ENCODE results near the gene ZNF423.

Gene ZNF423

GRCh38 chr16:49855822-49856671 lies at the start of gene ZNF423:
TSS of gene ZNF423 (minus strand) at chr16:49856112. CDS start at chr16:49855774, 338 bp downstream.
- H3K27ac Mint-ChIP-seq: no peak within 1 kb of the TSS
- H3K27me3 Mint-ChIP-seq: peaks cover 24% of the 10 kb centered on the region
- no peaks in the 10 kb centered on the region for H3K9me3 Mint-ChIP-seq (ENCODE audit: low read depth)
- H3K4me1 Mint-ChIP-seq (ENCODE audit: low read depth): peaks cover 10% of the 10 kb centered on the region
- peak within 1 kb of the TSS; percentile 72 for H3K4me3 Mint-ChIP-seq
- H3K36me3 Mint-ChIP-seq: no peaks in the 10 kb centered on the region

DNA sequence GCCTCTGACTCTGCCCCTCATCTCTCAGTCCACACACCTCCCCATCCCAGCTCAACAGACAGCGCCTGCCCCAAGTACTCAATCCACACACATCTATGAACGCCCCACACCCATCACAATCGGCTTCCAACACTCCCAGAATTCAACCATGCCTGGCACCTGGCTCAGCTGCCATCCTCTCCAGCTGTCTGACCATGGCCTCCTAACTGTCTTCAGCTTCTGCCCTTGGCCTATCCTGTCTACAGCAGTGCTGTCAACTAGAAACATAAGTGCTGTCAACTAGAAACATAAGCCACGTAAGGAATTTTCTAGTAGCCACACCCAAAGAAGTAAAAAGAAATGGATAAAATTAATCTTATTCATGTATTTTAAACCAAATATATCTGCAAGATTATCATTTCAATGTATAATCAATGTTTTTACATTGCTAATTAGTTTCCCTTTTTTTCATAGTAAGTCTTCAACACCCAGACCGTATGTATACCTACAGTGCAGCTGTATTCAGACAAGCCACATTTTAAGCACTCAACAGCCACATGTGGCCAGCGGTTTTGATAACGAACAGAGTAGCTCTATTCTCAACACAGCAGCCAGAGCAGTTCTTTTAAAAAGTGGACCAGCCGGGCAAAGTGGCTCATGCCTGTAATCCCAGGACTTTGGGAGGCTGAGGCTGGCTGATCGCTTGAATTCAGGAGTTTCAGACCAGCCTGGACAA lies 48.6 kb upstream of the ZNF423 start:
- Mint-ChIP-seq H3K27me3 (no peaks in the 10 kb centered on the region), H3K36me3 (no peaks in the 10 kb centered on the region), H3K4me1 (ENCODE audit: low read depth) (no peaks in the 10 kb centered on the region), H3K27ac (no peak overlapping the region), H3K4me3 (no peak overlapping the region), H3K9me3 (ENCODE audit: low read depth) (no peaks in the 10 kb centered on the region)

DNA sequence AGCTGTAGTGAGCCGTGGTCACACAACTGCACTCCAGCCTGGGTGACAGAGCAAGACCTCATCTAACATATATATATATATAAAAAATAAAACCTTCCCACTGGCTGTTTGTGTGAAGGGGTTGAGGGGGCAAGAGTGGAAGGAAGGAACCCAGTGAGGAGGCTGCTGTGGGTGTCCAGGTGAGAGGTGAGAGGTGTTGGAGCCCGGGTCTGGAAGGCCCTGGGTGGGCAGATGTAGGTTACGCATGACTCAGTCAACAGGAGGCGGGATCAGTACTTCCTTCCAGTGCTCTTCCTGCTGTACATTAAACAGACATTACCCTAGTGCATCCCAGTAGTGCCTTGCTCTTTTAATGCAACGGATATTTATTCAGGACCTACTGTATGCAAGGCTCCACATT lies 47.0 kb upstream of the ZNF423 start:
- no peaks in the 10 kb centered on the region for H3K4me1 Mint-ChIP-seq (ENCODE audit: low read depth)
- H3K27me3 Mint-ChIP-seq: no peaks in the 10 kb centered on the region
- no peaks in the 10 kb centered on the region for H3K9me3 Mint-ChIP-seq (ENCODE audit: low read depth)
- no peak overlapping the region for H3K4me3 Mint-ChIP-seq
- H3K36me3 Mint-ChIP-seq: no peaks in the 10 kb centered on the region
- no peak overlapping the region for H3K27ac Mint-ChIP-seq

- no peak overlapping the region for H3K27ac Mint-ChIP-seq
- peaks cover 2% of the 10 kb centered on the region for H3K27me3 Mint-ChIP-seq
- H3K9me3 Mint-ChIP-seq (ENCODE audit: low read depth): no peaks in the 10 kb centered on the region
- H3K36me3 Mint-ChIP-seq: no peaks in the 10 kb centered on the region
- H3K4me1 Mint-ChIP-seq (ENCODE audit: low read depth): no peaks in the 10 kb centered on the region
- H3K4me3 Mint-ChIP-seq: no peak overlapping the region
Measured at GRCh38 chr16:49901711-49902110, 45.8 kb upstream of the ZNF423 start.

DNA sequence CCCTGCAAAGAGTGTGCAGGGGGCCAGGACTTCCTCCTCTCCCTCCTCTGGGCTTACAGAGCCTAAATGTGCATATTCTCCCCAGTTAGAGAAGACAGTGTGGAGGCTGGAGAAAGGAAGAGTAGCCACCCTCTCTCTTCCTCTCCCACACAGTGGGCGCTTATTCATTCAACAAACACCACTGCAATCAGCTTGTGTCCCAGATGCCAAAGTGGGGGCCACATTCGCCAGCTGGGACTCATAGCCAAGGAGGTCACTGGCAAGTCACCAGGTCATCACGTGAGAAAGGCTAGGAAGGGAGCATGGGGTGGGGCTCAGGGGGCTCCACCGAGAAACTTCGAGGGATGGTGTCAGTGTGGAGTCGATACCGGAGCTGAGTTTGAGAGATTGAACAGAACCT lies 45.0 kb upstream of the ZNF423 start:
- Mint-ChIP-seq H3K27me3 (peaks cover 2% of the 10 kb centered on the region), H3K36me3 (no peaks in the 10 kb centered on the region), H3K9me3 (ENCODE audit: low read depth) (no peaks in the 10 kb centered on the region), H3K4me1 (ENCODE audit: low read depth) (no peaks in the 10 kb centered on the region), H3K27ac (no peak overlapping the region), H3K4me3 (no peak overlapping the region)

DNA sequence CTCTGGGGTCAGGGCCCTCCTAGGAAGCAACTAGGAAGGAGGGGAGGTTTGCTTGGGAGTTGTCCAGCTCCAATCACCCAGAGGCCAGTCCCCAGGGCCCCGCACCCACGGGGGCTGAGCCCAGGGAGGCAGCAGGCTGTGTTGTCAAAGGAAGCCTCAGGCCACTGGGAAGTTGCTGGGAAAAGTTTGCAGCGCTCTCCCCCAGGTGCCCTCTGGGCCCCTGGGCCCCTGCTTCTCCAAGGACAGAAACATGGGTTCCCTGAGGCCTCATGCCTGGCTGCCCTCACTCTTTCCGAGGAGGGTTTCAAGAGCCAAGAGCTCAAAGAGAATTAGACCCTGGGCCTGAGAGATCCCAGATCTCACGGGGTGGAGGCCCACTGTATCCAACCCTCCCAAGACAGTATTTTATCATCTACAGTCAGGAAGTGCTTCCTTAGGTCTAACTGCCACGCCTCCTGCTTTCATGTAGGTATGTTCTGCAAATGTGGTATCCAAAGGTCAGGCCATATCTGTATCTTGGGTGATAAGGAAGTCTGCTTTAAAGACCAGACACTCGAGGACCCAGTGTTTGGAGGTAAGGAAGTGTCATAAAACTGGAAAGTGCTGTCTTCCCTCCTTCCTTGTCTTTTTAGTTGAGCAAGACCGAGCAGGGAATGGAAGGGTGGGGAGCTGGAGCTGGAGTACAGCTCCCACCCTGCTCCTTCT lies 44.2 kb upstream of the ZNF423 start:
- H3K27me3 Mint-ChIP-seq: peaks cover 2% of the 10 kb centered on the region

DNA sequence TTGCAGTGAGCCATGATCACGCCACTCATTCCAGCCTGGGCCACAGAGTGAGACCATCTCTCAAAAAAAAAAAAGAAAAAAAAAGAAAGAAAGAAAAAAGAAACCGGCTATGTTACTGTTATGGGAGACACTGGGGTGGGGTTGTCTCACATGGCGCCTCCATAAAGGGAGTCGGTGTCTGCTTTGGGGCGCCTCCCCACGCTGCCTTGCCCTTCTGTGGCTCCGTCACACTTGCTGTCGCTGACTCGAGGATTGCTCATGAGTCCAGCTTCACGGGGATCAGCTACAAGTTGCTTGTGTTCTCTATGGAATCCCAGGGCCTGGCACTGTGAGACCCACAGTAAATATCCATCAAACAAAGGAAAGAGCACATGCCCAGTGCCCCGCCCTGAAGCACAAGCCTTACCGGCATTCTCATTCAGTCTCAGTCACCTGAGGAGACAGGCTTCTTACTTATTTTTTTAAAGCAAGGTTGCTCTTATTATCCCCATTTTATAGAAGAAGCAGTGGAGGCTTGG lies 40.6 kb upstream of the ZNF423 start:
- Mint-ChIP-seq H3K36me3 (no peaks in the 10 kb centered on the region), H3K27me3 (peaks cover 6% of the 10 kb centered on the region), H3K9me3 (ENCODE audit: low read depth) (no peaks in the 10 kb centered on the region), H3K27ac (no peak overlapping the region), H3K4me3 (no peak overlapping the region), H3K4me1 (ENCODE audit: low read depth) (no peaks in the 10 kb centered on the region)

More for the DNA sequence above, 44.2 kb upstream of the ZNF423 start:
- no peaks in the 10 kb centered on the region for H3K36me3 Mint-ChIP-seq
- no peak overlapping the region for H3K4me3 Mint-ChIP-seq
- no peaks in the 10 kb centered on the region for H3K4me1 Mint-ChIP-seq (ENCODE audit: low read depth)
- H3K27ac Mint-ChIP-seq: no peak overlapping the region
- H3K9me3 Mint-ChIP-seq (ENCODE audit: low read depth): no peaks in the 10 kb centered on the region

DNA sequence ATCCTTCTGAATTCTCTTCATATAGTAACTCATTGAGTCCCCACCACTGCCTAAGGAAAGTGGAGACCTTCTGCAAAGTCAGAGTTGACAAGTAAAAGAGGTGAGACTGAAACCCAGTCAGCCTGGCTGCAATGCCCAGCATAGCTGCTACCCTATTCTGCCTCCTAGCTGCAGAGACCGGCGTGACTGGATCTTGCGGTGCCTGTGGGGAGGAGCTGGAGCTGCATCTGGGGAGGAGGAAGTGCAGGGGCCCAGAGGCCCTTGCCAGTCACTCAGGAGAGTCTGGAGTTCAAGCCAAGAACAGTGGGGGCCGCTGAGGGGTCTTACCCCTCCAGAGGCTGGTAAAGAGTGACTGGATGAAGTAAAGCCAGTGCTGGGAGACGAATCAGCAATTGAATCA lies 35.0 kb upstream of the ZNF423 start:
- H3K36me3 Mint-ChIP-seq: peaks cover 3% of the 10 kb centered on the region
- H3K27me3 Mint-ChIP-seq: peaks cover 13% of the 10 kb centered on the region
- no peak overlapping the region for H3K27ac Mint-ChIP-seq
- H3K4me3 Mint-ChIP-seq: no peak overlapping the region
- H3K4me1 Mint-ChIP-seq (ENCODE audit: low read depth): no peaks in the 10 kb centered on the region
- H3K9me3 Mint-ChIP-seq (ENCODE audit: low read depth): peaks cover 3% of the 10 kb centered on the region

GRCh38 chr16:49889725-49890397 lies 33.9 kb upstream of the ZNF423 start:
- Mint-ChIP-seq H3K9me3 (ENCODE audit: low read depth) (peaks cover 3% of the 10 kb centered on the region), H3K27me3 (peaks cover 13% of the 10 kb centered on the region), H3K4me1 (ENCODE audit: low read depth) (no peaks in the 10 kb centered on the region), H3K27ac (no peak overlapping the region), H3K4me3 (no peak overlapping the region), H3K36me3 (peaks cover 3% of the 10 kb centered on the region)

- Mint-ChIP-seq H3K27ac (no peak overlapping the region), H3K4me1 (ENCODE audit: low read depth) (no peaks in the 10 kb centered on the region), H3K4me3 (no peak overlapping the region), H3K36me3 (peaks cover 3% of the 10 kb centered on the region), H3K9me3 (ENCODE audit: low read depth) (peaks cover 3% of the 10 kb centered on the region), H3K27me3 (peaks cover 17% of the 10 kb centered on the region)
Measured at GRCh38 chr16:49886554-49887094, 30.7 kb upstream of the ZNF423 start.

DNA sequence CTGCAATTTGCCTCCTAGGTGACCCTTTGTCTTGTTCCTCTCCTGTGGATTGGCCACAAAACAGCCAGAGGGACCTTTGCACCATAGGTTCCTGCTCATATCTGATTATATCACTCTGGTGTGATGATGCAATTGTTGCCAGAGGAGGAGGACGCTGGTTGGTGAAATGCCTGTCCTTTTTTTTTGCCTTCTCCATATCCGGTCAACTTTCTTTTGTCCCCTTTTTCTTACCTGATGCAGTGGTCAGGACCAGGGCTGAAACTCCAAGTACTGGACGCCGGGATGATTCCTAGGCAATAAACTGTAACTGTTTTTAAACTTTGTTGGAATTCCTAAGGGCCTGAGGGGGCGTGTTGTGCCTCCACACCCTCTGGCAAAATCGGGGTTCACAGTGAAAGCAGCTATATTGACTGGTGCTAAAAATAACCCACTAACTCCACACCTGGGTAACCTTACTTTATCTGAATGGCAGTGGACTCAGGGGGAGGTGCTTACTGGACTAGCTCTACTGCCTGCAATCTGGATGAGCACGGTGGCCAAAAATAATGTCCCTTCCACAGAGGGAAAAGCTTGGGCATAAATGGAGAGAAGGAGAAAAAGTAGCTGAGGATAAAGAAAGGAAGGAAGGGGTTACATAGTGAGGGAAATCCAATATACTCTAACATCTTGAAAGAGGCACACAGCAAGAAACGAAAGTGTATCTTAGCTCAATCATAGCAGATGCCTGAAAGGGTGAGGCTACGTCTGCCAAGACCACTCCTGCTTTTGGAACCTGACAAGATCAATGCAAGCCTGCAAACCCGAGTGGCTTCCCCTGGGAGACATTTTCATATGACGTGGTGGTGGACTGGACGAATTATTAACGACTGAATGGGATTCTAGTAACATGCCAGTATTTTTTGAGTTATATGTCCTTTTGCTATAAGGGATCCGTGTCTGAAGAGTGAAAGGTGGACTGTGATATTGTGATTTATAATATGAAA lies 28.4 kb upstream of the ZNF423 start:
- no peak overlapping the region for H3K4me3 Mint-ChIP-seq
- no peaks in the 10 kb centered on the region for H3K36me3 Mint-ChIP-seq
- no peaks in the 10 kb centered on the region for H3K9me3 Mint-ChIP-seq (ENCODE audit: low read depth)
- no peak overlapping the region for H3K27ac Mint-ChIP-seq
- peaks cover 10% of the 10 kb centered on the region for H3K27me3 Mint-ChIP-seq
- H3K4me1 Mint-ChIP-seq (ENCODE audit: low read depth): no peaks in the 10 kb centered on the region

DNA sequence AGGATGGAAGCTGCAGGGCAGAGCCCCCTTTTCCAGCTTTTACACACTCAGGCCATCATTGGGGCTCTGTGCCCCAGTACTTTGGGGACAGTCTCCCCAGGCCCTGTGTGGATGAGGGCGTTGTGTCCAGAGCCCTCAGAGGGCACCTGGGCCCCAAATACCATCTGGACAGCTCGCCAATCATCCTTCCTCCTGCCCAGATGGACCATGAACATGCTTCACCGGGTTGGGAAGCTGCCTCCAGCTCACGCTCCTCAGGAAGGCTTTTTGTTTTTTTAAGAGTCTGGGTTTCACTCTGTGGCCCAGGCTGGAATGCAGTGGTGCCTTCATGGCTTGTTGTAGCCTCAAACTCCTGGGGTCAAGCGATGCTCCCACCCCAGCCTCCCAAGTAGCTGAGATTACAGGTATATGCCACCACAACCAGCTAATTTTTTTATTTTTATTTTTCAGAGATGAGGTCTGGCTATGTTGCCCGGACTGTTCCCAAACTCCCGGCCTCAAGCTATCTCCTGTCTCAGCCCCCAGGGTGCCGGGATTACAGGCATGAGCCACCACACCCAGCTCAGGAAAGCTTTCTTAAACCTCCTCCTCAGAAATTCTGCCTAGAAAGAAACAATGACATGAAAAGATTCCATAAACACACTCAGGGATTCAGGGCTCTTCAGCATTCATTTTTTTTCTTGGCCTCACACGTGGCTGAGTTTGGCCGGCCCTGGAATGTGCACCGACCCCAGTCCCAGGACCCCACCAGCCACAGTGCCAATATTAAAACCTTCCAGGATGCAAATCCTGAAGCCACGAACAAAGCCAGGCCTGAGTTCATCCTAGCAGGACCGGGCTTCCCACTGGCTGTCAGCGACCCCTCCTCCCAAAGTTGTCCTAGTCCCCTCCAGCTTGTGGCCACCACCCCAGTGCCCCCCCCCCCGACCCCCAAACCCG lies 27.4 kb upstream of the ZNF423 start:
- H3K4me3 Mint-ChIP-seq: no peak overlapping the region
- no peaks in the 10 kb centered on the region for H3K36me3 Mint-ChIP-seq
- peaks cover 13% of the 10 kb centered on the region for H3K27me3 Mint-ChIP-seq
- H3K9me3 Mint-ChIP-seq (ENCODE audit: low read depth): no peaks in the 10 kb centered on the region
- H3K27ac Mint-ChIP-seq: no peak overlapping the region
- no peaks in the 10 kb centered on the region for H3K4me1 Mint-ChIP-seq (ENCODE audit: low read depth)

- Mint-ChIP-seq H3K9me3 (ENCODE audit: low read depth) (no peaks in the 10 kb centered on the region), H3K27ac (no peak overlapping the region), H3K36me3 (no peaks in the 10 kb centered on the region), H3K4me3 (no peak overlapping the region), H3K27me3 (peaks cover 18% of the 10 kb centered on the region), H3K4me1 (ENCODE audit: low read depth) (no peaks in the 10 kb centered on the region)
Measured at GRCh38 chr16:49881890-49882289, 26.0 kb upstream of the ZNF423 start.
